Calu3 (cell line): ENCODE data around the gene SPPL3. TPM values are rescaled to one million over a fixed set of nuclear protein-coding genes. Genes with fewer than 3 reads are reported as not detected.

Experiments
- BruUV-seq: library from RNA; stranded (reverse); fragments of 400-500 nt; replicated peaks from 2 replicates; lab custom pipeline; 2021; lab: Mats Ljungman, UMichigan
- CTCF ChIA-PET: fragments of 300-600 bp; sonication (Branson Sonifier 250); formaldehyde crosslinking; loops from one replicate; lab custom pipeline; 2022; ENCODE audit warnings: antibody characterized with exemption; lab: Charles Lee
- DNase-seq: peaks from one replicate; pipeline ENCODE4 v3.0.0; 2022
- H3K27ac Mint-ChIP-seq: one replicate; pipeline ENCODE4 v1.8.0; 2022; ENCODE audit warnings: mixed read lengths; ENCODE audit not compliant: unreplicated experiment
- H3K27me3 Mint-ChIP-seq: one replicate; pipeline ENCODE4 v1.8.0; 2022; ENCODE audit warnings: mixed read lengths; ENCODE audit not compliant: unreplicated experiment
- H3K36me3 Mint-ChIP-seq: one replicate; pipeline ENCODE4 v1.8.0; 2022; ENCODE audit warnings: mild to moderate bottlenecking, moderate library complexity, mixed read lengths; ENCODE audit not compliant: insufficient read depth, unreplicated experiment
- H3K4me1 Mint-ChIP-seq: one replicate; pipeline ENCODE4 v1.8.0; 2022; ENCODE audit warnings: mild to moderate bottlenecking, low read depth, mixed read lengths; ENCODE audit not compliant: unreplicated experiment
- H3K4me3 Mint-ChIP-seq: one replicate; pipeline ENCODE4 v1.8.0; 2022; ENCODE audit warnings: mild to moderate bottlenecking, low read depth, moderate library complexity, mixed read lengths; ENCODE audit not compliant: unreplicated experiment
- H3K9me3 Mint-ChIP-seq: one replicate; pipeline ENCODE4 v1.8.0; 2022; ENCODE audit warnings: low read depth, mixed read lengths; ENCODE audit not compliant: unreplicated experiment
- CTCF ChIP-seq: fragments of 200-600 bp; IDR thresholded peaks from one replicate; pipeline ENCODE4 v1.8.0; 2022; ENCODE audit warnings: antibody characterized with exemption; ENCODE audit not compliant: unreplicated experiment
- intact Hi-C: fragments of 100-400 bp; cut with micrococcal nuclease; formaldehyde crosslinking; loops from one replicate; pipeline ENCODE4 v1.10.0; 2022; ENCODE audit not compliant: unreplicated experiment
- total RNA-seq: library from RNA; stranded (reverse); gene quantifications from 2 replicates; pipeline ENCODE4 v1.2.3, GENCODE V29; 2022

Gene SPPL3
- total RNA-seq, 1 experiment from 2014 or later, result 61.0 TPM

DNA sequence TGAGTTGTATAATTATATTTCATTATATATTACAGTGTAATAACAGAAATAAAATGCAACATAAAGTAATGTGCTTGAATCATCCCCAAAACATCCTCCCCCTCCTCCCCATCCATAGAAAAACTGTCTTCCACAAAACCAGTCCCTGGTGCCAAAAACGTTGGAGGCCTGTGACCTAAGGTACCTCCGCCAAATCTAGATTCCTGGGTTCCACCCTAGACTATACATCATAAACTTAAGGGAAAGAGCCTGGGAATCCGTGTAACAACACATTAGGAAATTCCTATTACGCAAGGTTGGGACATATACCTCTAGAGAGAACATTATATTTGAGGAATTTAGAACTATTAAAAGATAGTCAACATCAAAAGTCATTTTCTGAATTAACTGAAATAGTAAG, 38.0 kb downstream of the SPPL3 start:
- intact Hi-C loops, result no loop called here
- Mint-ChIP-seq H3K4me3 (no peak overlapping the region), H3K27ac (no peak overlapping the region), H3K27me3 (no peaks in the 10 kb centered on the region), H3K36me3 (no peaks in the 10 kb centered on the region), H3K9me3 (no peaks in the 10 kb centered on the region), H3K4me1 (peaks cover 5% of the 10 kb centered on the region)
- CTCF ChIA-PET, result no interaction called here
- no peak for DNase-seq
- BruUV-seq, result no TSS peak
- TF ChIP-seq CTCF, result no peak

GRCh38 chr12:120865098-120865497, 39.1 kb downstream of the SPPL3 start:
- BruUV-seq, result no TSS peak
- TF ChIP-seq CTCF, result no peak
- DNase-seq, result no peak
- H3K9me3 Mint-ChIP-seq, result no peaks in the 10 kb centered on the region
- H3K4me1 Mint-ChIP-seq, result peaks cover 9% of the 10 kb centered on the region
- CTCF ChIA-PET, result no interaction called here
- H3K36me3 Mint-ChIP-seq, result no peaks in the 10 kb centered on the region
- H3K4me3 Mint-ChIP-seq, result no peak overlapping the region
- no peak overlapping the region for H3K27ac Mint-ChIP-seq
- no peaks in the 10 kb centered on the region for H3K27me3 Mint-ChIP-seq
- intact Hi-C loops, result no loop called here

DNA sequence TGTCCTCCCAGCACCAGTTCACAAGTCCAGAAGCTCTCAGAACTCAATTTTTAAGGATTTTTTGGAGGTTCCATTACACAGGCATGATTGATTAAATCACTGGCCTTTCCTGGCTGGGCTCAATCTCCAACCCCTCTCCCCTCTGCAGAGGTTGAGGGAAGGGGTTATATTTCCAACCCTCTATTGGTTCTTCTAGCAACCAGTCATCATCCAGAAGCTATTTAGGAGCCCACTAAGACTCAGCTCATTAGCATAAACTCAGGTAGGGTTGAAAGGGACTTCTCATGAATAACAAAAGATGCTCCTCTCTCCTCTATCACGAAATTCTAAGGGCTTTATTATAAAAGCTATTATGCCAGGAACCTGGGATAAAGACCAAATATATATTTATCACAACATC, 41.5 kb downstream of the SPPL3 start:
- DNase-seq, result no peak
- H3K27me3 Mint-ChIP-seq, result no peaks in the 10 kb centered on the region
- intact Hi-C loops, result no loop called here
- H3K4me1 Mint-ChIP-seq, result peaks cover 11% of the 10 kb centered on the region
- no peaks in the 10 kb centered on the region for H3K9me3 Mint-ChIP-seq
- peaks cover under 1% of the 10 kb centered on the region for H3K36me3 Mint-ChIP-seq
- H3K4me3 Mint-ChIP-seq, result no peak overlapping the region
- CTCF ChIA-PET, result interaction anchor here (0.6 to 0.7 kb wide), 3 partner anchors 14 to 530 kb away, joined by 3 read pairs; no protein-coding TSS in a partner anchor
- no peak overlapping the region for H3K27ac Mint-ChIP-seq
- TF ChIP-seq CTCF, result no peak
- no TSS peak for BruUV-seq

DNA sequence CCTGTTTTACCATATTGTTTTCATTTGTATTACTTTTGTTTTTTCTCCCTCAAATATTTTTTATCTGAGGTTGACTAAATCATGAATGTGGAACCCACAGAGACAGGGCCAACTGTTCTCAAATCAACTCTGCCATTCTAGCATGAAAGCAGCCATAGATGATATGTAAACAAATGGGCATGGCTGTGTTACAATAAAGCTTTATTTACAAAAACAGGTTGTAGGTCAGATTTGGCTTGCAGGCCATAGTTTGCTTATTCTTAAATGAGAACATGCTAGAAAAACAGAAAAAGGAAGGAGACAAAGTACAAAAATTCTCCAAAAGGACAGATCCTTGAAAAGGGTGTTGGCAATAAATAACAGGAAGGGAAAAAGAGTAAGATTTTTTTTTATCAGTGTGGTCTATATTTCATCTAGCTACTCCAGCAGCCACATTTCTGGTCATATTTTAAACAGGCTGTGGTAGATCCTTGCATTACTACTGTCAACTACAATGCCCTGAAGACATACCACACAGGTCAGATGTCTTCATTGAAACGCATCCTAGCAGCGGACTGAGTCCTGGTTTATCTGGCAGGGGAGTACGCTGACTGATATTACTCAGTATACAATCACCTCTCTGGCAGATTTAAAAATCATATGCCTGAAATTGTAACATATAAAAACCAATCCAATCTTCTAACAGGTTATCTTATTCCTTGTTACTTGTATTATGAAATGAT, 42.9 kb downstream of the SPPL3 start:
- Mint-ChIP-seq H3K36me3 (peaks cover 4% of the 10 kb centered on the region), H3K4me3 (no peak overlapping the region), H3K9me3 (no peaks in the 10 kb centered on the region), H3K27ac (no peak overlapping the region), H3K27me3 (no peaks in the 10 kb centered on the region), H3K4me1 (peaks cover 25% of the 10 kb centered on the region)
- intact Hi-C loops, result no loop called here
- no TSS peak for BruUV-seq
- CTCF ChIA-PET, result no interaction called here
- no peak for DNase-seq
- no peak for TF ChIP-seq CTCF
